ENCODE measurements around the gene PIPOX. TPM values are rescaled to one million over a fixed set of nuclear protein-coding genes. Genes with fewer than 3 reads are reported as not detected.
A peak's percentile ranks its signal among the peaks of the same experiment; 100 is the strongest.

PIPOX gene
- polyA plus RNA-seq (2013, experiment 1 of 2; ENCODE audit: insufficient read length) = 0.41 TPM
- polyA plus RNA-seq (2013, experiment 2 of 2; ENCODE audit: insufficient read length) = 0.69 TPM

- peak; percentile 31 for DNase-seq
Measured at GRCh38 chr17:29042679-29043538, at the start of gene PIPOX. Gene PIPOX (plus strand): TSS chr17:29043141. CDS start chr17:29043226, 85 bp downstream.

GRCh38 chr17:28993645-28994426, 49.1 kb upstream of the PIPOX start:
- DNase-seq = no peak

- DNase-seq = no peak
Measured at GRCh38 chr17:28996554-28997096, 46.3 kb upstream of the PIPOX start.

- no peak for DNase-seq
Measured at GRCh38 chr17:28997806-28998205, 45.1 kb upstream of the PIPOX start.

- DNase-seq = no peak
Measured at GRCh38 chr17:28999206-28999605, 43.7 kb upstream of the PIPOX start.

- no peak for DNase-seq
Measured at GRCh38 chr17:29000973-29001372, 42.0 kb upstream of the PIPOX start.

- DNase-seq = no peak
Measured at GRCh38 chr17:29002811-29003210, 40.1 kb upstream of the PIPOX start.

- no peak for DNase-seq
Measured at GRCh38 chr17:29003289-29003688, 39.7 kb upstream of the PIPOX start.

- peak; percentile 20 for DNase-seq
Measured at GRCh38 chr17:29004081-29004692, 38.8 kb upstream of the PIPOX start.

- peak; percentile 59 for DNase-seq
Measured at GRCh38 chr17:29005936-29006511, 36.9 kb upstream of the PIPOX start, which contains the start of gene SEZ6. Gene SEZ6 (minus strand): TSS chr17:29006033. CDS start chr17:29005869, 164 bp downstream.

- DNase-seq = no peak
Measured at GRCh38 chr17:29007456-29007855, 35.5 kb upstream of the PIPOX start.

- DNase-seq = peak; percentile 30
Measured at GRCh38 chr17:29007860-29008455, 35.0 kb upstream of the PIPOX start.

GRCh38 chr17:29008591-29008990, 34.4 kb upstream of the PIPOX start:
- no peak for DNase-seq

GRCh38 chr17:29010129-29010528, 32.8 kb upstream of the PIPOX start:
- no peak for DNase-seq

GRCh38 chr17:29010586-29010985, 32.4 kb upstream of the PIPOX start:
- DNase-seq = no peak

GRCh38 chr17:29012535-29012934, 30.4 kb upstream of the PIPOX start:
- no peak for DNase-seq

- DNase-seq = no peak
Measured at GRCh38 chr17:29014716-29015115, 28.2 kb upstream of the PIPOX start.

- DNase-seq = no peak
Measured at GRCh38 chr17:29016345-29017210, 26.4 kb upstream of the PIPOX start.

GRCh38 chr17:29018788-29019474, 24.0 kb upstream of the PIPOX start:
- DNase-seq = no peak
